Activated CD8-positive, alpha-beta memory T cell treated with anti-CD3 and anti-CD28 coated beads, Interleukin-2, amount 50 U/mL, for 24 hours (primary cell): ENCODE data around the gene NUDT14.

Experiments
- DNase-seq: peaks from one replicate; pipeline ENCODE4 v3.0.0-alpha.2; 2020; ENCODE audit errors: extremely low read depth

Gene NUDT14

DNA sequence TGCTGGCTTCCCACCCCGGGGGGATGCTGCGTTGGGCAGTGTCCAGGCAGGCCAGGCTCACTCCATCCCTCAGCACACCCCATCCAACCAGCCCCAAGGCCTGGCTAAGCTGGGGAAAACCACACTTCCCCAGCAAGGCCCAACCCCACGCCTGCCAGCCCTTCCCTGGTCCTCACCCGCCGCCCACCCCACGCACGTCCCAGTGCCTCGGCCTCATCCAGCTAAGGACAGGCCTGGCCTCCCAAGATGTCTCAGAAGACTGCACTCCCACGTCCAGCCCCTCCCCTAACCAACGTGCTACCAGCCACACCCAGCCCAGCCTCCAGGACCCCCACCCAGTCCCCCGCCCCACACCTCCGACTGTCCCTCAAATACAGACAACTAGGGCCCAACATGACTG, 22.3 kb downstream of the NUDT14 start:
- no peak for DNase-seq

- DNase-seq, result no peak
These were observed 23.2 kb downstream of the NUDT14 start for GRCh38 chr14:105157872-105158271.

- no peak for DNase-seq
These were observed 24.4 kb downstream of the NUDT14 start for GRCh38 chr14:105156414-105157375.

- DNase-seq, result no peak
These were observed 25.3 kb downstream of the NUDT14 start for GRCh38 chr14:105155681-105156413.

GRCh38 chr14:105155071-105155651, 26.0 kb downstream of the NUDT14 start:
- DNase-seq, result no peak

DNA sequence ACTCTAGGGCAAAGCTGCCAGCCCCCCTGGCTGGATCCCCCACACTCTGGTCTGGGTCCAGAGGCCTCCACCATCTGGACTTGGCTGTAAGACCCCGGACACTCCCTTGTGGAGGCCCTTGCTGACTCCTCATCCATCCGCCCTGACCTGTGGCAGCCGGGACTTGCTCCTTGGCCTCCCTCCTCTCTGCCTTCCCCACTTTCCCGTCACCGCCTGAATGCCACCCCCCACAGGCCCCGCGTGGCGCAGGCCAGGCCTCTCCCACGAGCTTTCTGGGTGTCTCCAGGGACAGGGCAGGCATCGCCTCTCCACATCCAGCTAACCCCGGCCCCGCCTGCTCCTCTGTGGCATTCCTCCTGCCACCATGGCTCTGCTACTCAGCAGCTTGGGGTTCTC, 26.6 kb downstream of the NUDT14 start:
- DNase-seq, result no peak

GRCh38 chr14:105153739-105154475, 27.2 kb downstream of the NUDT14 start:
- no peak for DNase-seq

- DNase-seq, result no peak
These were observed 27.8 kb downstream of the NUDT14 start for GRCh38 chr14:105153331-105153731.

GRCh38 chr14:105152794-105153241, 28.3 kb downstream of the NUDT14 start:
- DNase-seq, result no peak

DNA sequence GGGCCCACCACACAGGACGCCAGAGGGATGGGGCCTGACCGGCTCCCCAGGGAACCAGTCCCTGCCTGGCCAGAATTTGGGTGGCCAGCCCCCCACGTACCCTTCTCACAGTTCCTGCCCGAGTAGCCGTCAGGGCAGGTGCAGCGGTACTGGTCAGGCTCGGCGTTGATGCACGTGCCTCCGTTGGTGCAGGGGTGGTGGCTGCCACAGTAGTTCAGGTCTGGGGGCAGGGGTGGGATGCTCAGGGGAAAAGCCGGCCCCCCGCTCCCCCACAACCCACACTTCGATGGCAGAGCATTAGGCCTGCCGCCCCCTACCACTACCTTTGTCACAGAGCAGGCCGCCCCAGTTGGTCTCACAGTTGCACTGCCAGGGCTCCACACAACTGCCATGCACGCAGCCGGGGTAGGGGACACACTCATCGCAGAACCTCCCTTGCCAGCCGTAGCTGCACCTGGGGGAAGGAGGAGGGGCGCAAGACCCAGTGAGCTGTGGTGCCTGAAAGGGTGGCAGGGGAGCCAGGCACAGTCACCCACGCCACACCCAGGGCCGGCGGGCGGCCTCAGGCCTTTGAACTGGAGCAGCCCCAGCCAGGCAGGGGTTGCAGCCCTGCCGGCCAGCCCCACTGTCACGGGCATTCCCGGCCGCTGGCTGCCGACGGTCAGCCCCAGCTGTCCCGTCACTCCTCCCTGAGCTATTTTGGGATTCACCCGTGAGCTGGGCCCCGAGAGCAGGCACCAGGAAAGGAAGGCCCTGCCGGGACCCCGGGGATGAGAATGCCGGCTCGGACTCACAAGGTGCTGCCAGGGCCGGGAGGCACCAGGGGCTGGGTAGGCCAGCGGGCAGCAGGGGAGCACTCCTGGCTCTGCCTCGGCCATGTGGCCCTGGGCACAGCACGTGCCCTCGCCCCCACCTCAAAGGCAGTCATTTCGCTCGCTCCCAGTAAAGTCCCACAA, 29.0 kb downstream of the NUDT14 start:
- no peak for DNase-seq

DNA sequence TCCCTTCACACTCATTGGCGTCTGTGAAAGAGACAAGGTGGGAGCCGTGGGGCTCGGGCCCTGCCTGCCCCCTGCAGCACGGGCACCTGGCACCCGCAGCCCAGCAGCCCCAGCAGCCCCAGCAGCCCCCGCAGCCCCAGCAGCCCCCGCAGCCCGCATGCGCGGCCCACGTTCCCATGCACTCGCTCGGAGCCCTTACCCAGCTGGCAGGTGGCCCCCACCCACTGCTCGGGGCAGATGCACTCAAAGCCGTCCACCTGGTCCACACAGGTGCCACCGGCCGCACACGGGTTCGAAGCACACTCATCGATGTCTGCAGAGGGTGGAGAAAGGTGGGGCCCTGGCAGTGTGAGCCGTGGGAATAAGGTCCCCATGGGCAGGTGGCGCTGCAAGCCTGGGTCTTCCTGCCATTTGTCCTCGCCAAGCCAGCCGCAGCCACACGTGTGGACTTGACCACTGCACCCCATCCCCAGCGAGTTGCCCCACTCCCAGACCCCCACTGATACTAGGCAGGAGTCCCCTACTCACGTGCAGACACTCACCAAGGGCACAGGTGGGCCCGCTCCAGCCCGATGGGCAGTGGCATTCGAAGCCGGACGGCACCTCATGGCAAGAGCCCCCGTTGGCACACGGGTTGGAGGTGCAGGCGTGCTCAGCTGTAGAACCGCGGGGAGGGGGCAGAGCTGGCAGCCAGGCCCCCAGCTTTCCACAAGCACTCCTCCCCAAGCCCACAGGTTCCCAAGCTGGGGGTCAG, 29.9 kb downstream of the NUDT14 start:
- no peak for DNase-seq

GRCh38 chr14:105150368-105151083, 30.6 kb downstream of the NUDT14 start:
- DNase-seq, result no peak

GRCh38 chr14:105150026-105150367, 31.1 kb downstream of the NUDT14 start:
- DNase-seq, result no peak

- DNase-seq, result no peak
These were observed 31.8 kb downstream of the NUDT14 start for GRCh38 chr14:105149146-105149781.

DNA sequence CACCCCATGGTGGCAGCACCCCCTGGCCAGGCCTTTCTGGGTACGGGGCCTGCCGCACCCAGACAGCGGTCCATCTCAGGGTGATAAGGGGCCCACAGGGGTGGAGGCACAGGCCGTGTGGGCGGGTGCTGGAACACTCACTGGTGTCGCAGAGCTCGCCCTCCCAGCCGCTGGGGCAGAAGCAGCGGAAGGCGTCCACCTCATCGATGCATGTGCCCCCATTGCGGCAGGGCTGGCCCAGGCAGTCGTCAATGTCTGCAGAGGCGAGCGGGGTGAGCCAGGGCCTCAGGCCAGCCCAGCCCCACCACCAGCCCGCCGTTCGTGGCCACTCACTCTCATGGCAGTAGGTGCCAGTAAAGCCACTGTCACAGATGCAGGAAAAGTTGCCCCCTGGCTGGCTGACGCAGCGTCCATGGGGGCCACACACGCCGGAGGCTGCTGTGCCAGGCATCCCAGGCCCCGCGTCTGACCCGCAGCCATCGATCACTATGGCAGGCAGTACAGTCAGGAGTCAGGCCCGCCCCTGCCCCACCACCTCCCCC, 32.4 kb downstream of the NUDT14 start:
- DNase-seq, result no peak

- DNase-seq, result no peak
These were observed 33.2 kb downstream of the NUDT14 start for GRCh38 chr14:105147671-105148603.

- DNase-seq, result no peak
These were observed 34.0 kb downstream of the NUDT14 start for GRCh38 chr14:105146976-105147635.
